Brain microvascular endothelial cell (primary cell): Measurements from ENCODE around the gene MYLK4.

ENCODE experiments used
- DNase-seq: peaks from one replicate; pipeline ENCODE4 v3.0.0-alpha.2; 2020
- H3K27ac ChIP-seq: fragments of 250-450 bp; sonication (Bioruptor Pico); 2 replicates; pipeline ENCODE4 v1.5.1; 2020; ENCODE audit warnings: mild to moderate bottlenecking, moderate library complexity
- H3K27me3 ChIP-seq: fragments of 250-450 bp; sonication (Bioruptor Pico); replicated peaks from 2 replicates; pipeline ENCODE4 v1.5.1; 2020; ENCODE audit warnings: mild to moderate bottlenecking
- H3K36me3 ChIP-seq: fragments of 250-450 bp; sonication (Bioruptor Pico); replicated peaks from 2 replicates; pipeline ENCODE4 v1.5.1; 2020; ENCODE audit warnings: mild to moderate bottlenecking
- H3K4me3 ChIP-seq: 2 replicates; pipeline ENCODE4 v1.5.1; 2011; ENCODE audit warnings: low read depth, mild to moderate bottlenecking, control low read depth, low read length, moderate library complexity
- in situ Hi-C: cut with HindIII; loops from 2 replicates; pipeline ENCODE4 v1.10.0; 2017; ENCODE audit warnings: low sequenced_read_pairs, low pct_ligation_motif_present
- TF ChIP-seq, protein P1 (sequence below): IDR thresholded peaks from 2 replicates; pipeline ENCODE4 v1.5.1; 2011; ENCODE audit warnings: low read depth, mild to moderate bottlenecking, moderate library complexity, low read length, control low read depth, inconsistent platforms; ENCODE audit errors: missing control alignments

Gene MYLK4

DNA sequence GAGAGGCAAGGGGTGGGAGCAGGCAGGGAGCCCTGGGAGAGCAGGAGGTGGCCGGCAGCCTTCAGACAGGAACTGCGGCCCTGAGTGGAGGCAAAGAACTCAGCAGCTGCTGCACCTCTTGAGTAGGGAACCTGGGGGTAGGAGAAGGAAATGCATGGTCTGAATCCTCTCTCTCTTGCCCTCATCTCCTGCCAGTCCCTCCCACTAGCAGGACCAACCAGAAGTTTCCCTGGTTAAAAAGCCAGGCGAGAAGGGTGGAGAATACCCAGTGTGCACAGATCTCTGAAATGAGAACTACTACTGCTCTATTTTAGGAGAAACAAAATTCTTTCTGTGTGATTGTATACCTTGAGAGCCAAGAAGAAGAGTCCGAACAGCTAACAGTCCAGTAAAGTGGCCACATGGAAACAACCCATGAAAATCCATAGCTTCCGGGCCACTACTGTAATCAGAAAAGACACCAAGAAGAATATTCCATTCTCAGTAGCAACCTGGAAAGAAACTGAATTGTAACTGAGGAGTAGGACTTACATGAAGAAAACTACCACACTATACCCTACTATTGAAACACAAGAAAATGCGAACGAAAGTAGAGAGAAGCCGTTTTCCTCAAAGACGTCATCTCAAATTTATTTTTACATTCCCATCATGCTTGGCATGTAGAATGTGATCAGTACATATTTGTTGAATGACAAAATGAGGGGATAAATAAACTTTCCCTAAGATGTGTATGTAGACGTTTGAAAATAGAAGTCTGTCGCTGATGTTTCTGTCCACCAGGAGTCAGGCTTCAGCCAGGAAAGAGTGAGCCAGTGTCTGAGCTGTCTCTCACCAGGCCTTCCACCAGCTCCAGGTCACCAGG is 40.1 kb upstream of the MYLK4 start:
- DNase-seq: peak; percentile 94
- no peaks in the 10 kb centered on the region for H3K36me3 ChIP-seq
- TF ChIP-seq, protein P1, sequence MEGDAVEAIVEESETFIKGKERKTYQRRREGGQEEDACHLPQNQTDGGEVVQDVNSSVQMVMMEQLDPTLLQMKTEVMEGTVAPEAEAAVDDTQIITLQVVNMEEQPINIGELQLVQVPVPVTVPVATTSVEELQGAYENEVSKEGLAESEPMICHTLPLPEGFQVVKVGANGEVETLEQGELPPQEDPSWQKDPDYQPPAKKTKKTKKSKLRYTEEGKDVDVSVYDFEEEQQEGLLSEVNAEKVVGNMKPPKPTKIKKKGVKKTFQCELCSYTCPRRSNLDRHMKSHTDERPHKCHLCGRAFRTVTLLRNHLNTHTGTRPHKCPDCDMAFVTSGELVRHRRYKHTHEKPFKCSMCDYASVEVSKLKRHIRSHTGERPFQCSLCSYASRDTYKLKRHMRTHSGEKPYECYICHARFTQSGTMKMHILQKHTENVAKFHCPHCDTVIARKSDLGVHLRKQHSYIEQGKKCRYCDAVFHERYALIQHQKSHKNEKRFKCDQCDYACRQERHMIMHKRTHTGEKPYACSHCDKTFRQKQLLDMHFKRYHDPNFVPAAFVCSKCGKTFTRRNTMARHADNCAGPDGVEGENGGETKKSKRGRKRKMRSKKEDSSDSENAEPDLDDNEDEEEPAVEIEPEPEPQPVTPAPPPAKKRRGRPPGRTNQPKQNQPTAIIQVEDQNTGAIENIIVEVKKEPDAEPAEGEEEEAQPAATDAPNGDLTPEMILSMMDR: peak; percentile 88
- H3K4me3 ChIP-seq: no peak overlapping the region
- H3K27ac ChIP-seq: peak overlapping the region; percentile 82
- in situ Hi-C loops: no loop called here
- H3K27me3 ChIP-seq: no peaks in the 10 kb centered on the region

DNA sequence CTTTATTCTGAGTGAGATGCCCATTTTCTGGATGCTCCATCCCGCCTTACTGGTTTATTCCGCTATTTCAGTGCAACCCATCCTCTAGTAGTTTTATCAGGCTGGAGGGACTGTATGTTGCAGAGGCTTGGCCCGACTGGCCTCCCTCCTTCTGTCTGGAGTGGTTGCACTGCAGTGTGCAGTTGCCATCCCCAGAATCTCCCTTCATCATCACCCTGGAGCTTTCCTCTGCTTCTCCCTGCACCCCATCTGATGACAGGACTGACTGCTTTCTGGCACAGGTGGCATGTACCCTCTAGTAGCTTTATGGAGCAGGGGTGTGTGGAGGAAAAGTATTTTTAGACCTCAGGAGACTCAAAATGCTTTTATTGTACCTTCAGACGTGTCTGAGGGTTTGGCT is 35.5 kb upstream of the MYLK4 start:
- H3K27me3 ChIP-seq: no peaks in the 10 kb centered on the region
- no peak overlapping the region for H3K27ac ChIP-seq
- in situ Hi-C loops: no loop called here
- DNase-seq: no peak
- no peak overlapping the region for H3K4me3 ChIP-seq
- TF ChIP-seq, protein P1: no peak
- peaks cover 4% of the 10 kb centered on the region for H3K36me3 ChIP-seq

DNA sequence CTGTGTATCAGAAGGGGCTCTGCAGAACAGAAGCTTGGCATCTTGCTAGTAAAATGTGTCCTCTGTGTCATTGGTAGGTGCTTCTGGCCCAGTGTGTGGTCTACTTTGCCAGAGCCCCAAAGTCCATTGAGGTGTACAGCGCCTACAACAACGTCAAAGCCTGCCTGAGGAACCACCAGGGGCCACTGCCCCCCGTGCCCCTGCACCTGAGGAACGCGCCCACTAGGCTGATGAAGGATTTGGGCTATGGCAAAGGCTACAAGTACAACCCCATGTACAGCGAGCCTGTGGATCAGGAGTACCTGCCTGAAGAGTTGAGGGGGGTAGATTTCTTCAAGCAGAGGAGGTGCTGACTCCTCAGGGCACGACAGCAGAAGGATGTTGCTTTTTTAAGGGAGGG is 34.2 kb upstream of the MYLK4 start:
- in situ Hi-C loops: no loop called here
- Histone ChIP-seq H3K36me3 (peaks cover 8% of the 10 kb centered on the region), H3K27ac (no peak overlapping the region)

DNA sequence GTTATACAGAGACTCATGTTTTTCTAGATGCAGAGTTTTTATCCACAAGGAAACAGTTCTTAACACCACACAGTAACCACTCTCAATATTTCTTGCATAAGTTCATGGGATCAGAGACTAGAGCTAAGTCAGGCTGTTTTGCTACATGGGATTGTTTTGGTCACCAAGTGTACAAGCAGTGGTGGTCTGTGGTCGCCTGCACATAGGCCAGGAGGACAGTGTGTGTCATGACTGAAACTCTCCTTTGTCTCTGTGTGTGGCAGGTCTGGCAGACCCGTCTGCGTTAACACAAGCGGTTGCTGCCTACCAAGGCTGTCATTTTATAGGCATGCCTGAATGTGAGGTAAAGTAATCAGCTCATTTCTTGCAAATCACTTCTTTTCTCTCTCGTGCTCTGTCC is 33.3 kb upstream of the MYLK4 start:
- DNase-seq: no peak
- Histone ChIP-seq H3K27me3 (no peaks in the 10 kb centered on the region), H3K36me3 (peaks cover 14% of the 10 kb centered on the region), H3K27ac (no peak overlapping the region), H3K4me3 (no peak overlapping the region)
- TF ChIP-seq, protein P1: no peak
- in situ Hi-C loops: no loop called here

More for the DNA sequence above, 34.2 kb upstream of the MYLK4 start:
- no peak overlapping the region for H3K4me3 ChIP-seq
- no peak for DNase-seq
- TF ChIP-seq, protein P1: no peak
- no peaks in the 10 kb centered on the region for H3K27me3 ChIP-seq

DNA sequence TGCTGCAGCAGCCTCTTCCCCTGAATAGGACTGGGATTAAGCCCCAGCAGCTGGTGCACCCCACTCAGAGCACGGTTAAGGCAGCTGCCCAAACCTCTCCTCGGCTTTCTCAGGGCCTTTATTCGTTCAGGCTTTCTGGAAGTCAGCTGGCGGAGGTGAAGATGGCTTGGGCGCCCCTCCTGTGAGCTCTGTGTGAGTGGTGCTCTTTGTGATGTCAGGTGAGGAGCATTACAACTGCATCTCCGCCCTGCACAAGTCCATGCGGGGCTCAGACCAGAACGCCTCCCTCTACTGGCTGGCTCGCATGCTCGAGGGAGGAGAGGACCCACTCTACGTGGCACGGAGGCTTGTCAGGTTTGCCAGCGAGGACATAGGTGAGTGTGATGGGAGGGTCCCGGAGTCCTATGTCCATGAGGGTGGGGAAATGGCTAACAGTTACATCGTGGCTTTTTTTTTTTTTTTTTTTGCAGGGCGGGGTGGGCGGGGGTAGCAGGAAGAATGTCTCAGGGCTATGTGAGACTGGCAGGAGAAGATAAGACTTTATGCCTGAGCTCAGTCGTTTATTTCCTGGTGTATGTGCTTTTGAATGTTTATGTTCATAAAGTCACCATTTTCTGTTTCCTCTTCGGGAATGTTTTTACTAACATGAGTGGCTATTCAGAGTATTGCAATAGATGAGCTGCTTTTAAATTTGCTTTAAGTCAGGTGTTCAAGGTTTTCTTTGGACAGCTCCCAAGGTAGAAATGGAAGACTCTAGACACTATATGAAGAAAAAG is 32.7 kb upstream of the MYLK4 start:
- no peaks in the 10 kb centered on the region for H3K27me3 ChIP-seq
- peaks cover 14% of the 10 kb centered on the region for H3K36me3 ChIP-seq
- no peak overlapping the region for H3K4me3 ChIP-seq
- in situ Hi-C loops: no loop called here
- TF ChIP-seq, protein P1: no peak
- no peak overlapping the region for H3K27ac ChIP-seq
- DNase-seq: no peak
